ENCODE data around the gene ATRN. TPM values are rescaled to one million over a fixed set of nuclear protein-coding genes. Genes with fewer than 3 reads are reported as not detected.

ATRN gene
- total and polyA plus RNA-seq, 7 donors, result 3.9 to 18.6 (median 14.7) TPM

DNA sequence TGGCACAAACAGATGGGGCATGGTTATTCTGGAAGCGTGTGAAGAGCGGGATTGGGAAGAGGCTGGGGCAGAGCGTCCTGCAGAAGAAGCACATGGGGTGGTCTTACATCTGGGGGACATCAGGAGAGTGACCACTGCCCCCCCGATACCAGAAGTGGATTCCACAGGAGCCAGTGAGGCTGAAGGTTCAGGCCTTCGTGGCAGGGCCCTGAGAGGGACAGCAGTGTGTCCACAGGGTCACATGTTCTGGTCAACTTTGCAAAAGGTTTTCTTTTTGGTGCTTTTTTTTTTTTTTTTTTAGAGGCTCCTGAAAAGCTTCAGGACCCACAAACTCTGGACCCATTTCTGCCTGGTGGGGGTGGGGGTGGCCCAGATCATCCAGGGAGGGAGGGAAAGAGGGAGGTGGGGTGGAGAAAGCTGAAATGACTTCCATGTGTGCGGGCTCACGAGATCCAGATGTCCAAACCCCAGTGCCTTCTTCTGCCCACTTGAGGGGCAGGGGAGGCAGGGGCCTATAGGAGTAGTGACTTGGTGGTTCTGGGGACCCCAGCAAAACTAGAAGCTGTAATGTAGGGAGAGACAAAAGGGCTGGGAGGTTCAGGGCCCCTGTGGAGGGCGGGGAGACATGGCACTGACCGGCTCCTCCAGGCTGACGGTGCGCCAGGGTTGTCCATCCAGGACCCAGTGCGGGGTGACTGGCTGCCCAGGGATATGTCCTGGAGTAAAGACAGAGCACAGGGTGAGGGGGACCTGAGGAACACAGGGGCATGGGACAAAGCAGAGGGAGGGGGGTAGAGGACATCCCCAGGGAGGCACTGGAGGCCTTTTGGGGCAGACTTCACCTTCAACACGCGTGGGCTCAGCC is 208.3 kb downstream of the ATRN start:
- Histone ChIP-seq H3K36me3 (ENCODE audit: insufficient read depth in 1 of 2, low read depth in 1 of 2) (no peaks in the 10 kb centered on the region), H3K4me1 (no peaks in the 10 kb centered on the region), H3K9me3 (no peaks in the 10 kb centered on the region), H3K27me3 (ENCODE audit: insufficient read depth in 3 of 3, low read length in 2 of 3) (peaks cover 0 to 33% (median 4%) of the 10 kb centered on the region in 3 donors), H3K4me3 (no peak overlapping the region), H3K27ac (peak overlapping the region; percentile 38)
- intact Hi-C loops (cut with DNase I), result loop anchor here (2.0 to 10.0 kb wide), 3 partner anchors 32 to 406 kb away; no protein-coding TSS in a partner anchor
- DNase-seq, result no peak
- TF ChIP-seq, protein P1, sequence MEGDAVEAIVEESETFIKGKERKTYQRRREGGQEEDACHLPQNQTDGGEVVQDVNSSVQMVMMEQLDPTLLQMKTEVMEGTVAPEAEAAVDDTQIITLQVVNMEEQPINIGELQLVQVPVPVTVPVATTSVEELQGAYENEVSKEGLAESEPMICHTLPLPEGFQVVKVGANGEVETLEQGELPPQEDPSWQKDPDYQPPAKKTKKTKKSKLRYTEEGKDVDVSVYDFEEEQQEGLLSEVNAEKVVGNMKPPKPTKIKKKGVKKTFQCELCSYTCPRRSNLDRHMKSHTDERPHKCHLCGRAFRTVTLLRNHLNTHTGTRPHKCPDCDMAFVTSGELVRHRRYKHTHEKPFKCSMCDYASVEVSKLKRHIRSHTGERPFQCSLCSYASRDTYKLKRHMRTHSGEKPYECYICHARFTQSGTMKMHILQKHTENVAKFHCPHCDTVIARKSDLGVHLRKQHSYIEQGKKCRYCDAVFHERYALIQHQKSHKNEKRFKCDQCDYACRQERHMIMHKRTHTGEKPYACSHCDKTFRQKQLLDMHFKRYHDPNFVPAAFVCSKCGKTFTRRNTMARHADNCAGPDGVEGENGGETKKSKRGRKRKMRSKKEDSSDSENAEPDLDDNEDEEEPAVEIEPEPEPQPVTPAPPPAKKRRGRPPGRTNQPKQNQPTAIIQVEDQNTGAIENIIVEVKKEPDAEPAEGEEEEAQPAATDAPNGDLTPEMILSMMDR (IDR thresholded peaks at IDR 0.05), result no peak
- 78 to 85% (median 81%) methylated on average over 14 of the region's 14 CpGs for WGBS, 3 donors
- no peak for ATAC-seq

DNA sequence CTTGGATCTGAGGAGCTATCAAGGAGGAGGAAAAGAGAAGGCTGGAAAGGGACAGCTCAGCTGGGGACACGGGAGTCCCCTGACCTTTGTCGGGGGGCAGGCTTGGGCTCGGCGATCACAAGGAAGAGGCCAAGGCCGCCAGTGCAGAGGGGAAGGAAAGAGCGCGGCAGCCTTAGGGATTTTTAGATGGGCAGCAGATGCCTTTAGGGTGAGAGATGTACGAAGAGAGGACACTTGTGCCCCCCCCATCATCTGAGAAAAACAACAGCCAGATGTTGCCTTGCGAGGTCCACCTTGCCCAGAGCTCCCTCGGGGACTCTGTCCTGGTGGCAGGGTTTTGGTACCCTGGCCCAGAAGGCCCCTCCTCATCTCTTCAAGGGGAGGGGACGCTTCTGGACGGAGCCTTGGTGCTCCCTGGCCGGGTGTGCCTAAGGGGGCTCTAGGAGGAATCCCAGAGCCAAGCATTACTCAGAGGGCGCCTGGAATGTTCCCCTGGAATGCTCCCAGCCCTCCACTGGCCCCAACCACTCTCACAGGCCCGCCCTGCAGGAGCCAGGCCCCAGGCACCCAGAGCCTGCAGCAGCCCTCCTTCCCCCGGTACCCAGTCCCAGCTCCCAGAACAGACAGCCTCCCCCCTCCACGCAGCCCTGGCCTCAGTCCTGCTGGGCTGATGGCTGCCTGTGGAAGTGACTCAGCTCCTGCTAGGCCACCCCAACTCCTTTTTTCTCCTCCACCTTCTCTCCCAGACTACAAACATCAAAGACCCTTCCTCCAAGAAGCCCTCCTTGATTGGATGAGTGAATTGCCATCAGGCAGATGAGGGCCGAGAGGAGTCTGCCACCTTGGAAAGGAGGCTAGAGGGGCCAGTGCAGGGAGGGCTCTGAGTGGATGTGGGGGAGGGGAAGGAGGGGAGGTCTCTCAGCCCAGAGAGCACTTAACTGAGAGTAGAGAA is 209.2 kb downstream of the ATRN start:
- H3K27me3 ChIP-seq (ENCODE audit: insufficient read depth in 3 of 3, low read length in 2 of 3), result peaks cover 0 to 30% (median 3%) of the 10 kb centered on the region in 3 donors
- no peaks in the 10 kb centered on the region for H3K4me1 ChIP-seq
- no peaks in the 10 kb centered on the region for H3K9me3 ChIP-seq
- peak overlapping the region; percentile 38 for H3K27ac ChIP-seq
- peak in 2 of 4 donors; percentile 11 to 30 for ATAC-seq
- H3K4me3 ChIP-seq, result peak overlapping the region; percentile 60
- H3K36me3 ChIP-seq (ENCODE audit: insufficient read depth in 1 of 2, low read depth in 1 of 2), result no peaks in the 10 kb centered on the region
- TF ChIP-seq, protein P1 (IDR thresholded peaks at IDR 0.05), result no peak
- WGBS, 3 donors, result 59 to 76% (median 69%) methylated on average over 18 of the region's 18 CpGs
- DNase-seq, result peak; percentile 78 to 79
- intact Hi-C loops (cut with DNase I), result loop anchor here (2.0 to 10.0 kb wide), 3 partner anchors 31 to 405 kb away; no protein-coding TSS in a partner anchor

DNA sequence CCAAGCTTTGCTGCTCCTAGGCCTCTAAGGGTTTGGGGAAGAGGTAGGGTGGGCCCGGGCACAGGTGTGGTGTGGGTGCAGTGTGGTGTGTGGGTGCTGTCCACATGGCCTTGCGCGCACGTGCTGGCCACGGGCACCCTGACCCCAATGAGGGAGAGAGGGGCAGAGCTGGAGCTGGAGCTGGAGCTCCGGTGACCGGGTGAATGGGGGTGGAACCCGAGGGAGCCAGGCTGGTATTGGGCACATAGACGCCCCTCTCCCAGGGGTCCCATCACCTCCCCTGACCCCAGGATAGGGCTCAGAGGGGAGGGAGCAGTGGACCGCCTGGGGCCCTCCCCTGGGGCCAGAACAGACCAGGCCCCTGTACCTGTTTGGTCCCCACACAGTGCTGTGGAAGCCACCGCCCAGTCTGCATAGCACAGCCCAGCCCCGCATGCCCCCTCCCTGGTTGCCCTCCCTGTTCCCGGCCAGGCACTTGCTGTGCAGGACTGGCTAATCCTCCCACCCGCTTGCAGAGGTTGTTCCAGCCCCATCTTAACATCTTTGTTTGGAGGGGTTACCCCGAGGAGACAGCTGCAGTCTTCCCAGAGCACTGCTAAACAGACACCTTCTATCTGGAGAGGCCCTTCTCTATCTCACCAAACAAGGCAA is 210.0 kb downstream of the ATRN start:
- TF ChIP-seq, protein P1 (IDR thresholded peaks at IDR 0.05), result no peak
- H3K27me3 ChIP-seq (ENCODE audit: insufficient read depth in 3 of 3, low read length in 2 of 3), result peaks cover 0 to 24% (median 0%) of the 10 kb centered on the region in 3 donors
- ATAC-seq, result no peak
- H3K4me3 ChIP-seq, result peak overlapping the region; percentile 60
- H3K9me3 ChIP-seq, result no peaks in the 10 kb centered on the region
- no peak overlapping the region for H3K27ac ChIP-seq
- H3K4me1 ChIP-seq, result no peaks in the 10 kb centered on the region
- intact Hi-C loops (cut with DNase I), result no loop called here
- no peak for DNase-seq
- no peaks in the 10 kb centered on the region for H3K36me3 ChIP-seq (ENCODE audit: insufficient read depth in 1 of 2, low read depth in 1 of 2)
- 57 to 71% (median 58%) methylated on average over 13 to 15 of the region's 15 CpGs for WGBS, 3 donors

DNA sequence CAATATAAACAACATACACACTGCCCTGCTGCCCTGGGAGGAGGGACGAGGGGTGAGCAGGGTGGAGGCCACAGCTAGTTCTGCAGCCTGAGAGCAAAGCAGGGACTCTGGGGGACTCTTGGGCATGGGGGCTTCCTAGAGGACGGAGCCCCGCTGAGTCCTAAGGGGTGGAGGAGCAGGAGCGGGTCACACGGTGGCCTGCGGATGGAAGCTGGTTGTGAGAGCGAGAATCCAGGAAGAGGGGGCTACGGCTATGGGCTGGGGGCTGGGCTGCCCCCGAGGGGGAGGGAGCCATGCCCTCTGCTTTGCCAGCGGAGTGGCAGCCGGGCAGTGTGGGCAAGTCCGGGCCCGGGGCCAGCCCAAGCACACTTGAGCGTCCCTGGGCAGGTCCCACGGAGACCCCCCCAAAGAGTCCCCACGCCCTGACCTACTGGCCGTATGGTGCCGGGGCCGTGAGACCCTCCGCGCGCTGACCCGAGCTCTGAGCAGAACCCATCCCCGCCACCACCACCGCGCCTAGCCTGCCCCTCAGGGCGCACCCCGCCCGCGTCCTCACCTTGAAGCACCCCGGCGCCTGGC is 210.6 kb downstream of the ATRN start:
- H3K27ac ChIP-seq, result peak overlapping the region; percentile 41
- DNase-seq, result no peak
- peaks cover 0 to 24% (median 0%) of the 10 kb centered on the region in 3 donors for H3K27me3 ChIP-seq (ENCODE audit: insufficient read depth in 3 of 3, low read length in 2 of 3)
- no peak for ATAC-seq
- H3K36me3 ChIP-seq (ENCODE audit: insufficient read depth in 1 of 2, low read depth in 1 of 2), result no peaks in the 10 kb centered on the region
- peaks cover 2% of the 10 kb centered on the region for H3K4me1 ChIP-seq
- TF ChIP-seq, protein P1 (IDR thresholded peaks at IDR 0.05), result no peak
- WGBS, 3 donors, result 13 to 20% (median 19%) methylated on average over 14 to 32 of the region's 32 CpGs
- no peaks in the 10 kb centered on the region for H3K9me3 ChIP-seq
- H3K4me3 ChIP-seq, result peak overlapping the region; percentile 60
- intact Hi-C loops (cut with DNase I), result no loop called here

Data from psoas muscle (tissue), 8 donors.